GM21381 (cell line): ENCODE measurements around the gene IRAK1.

Experiments used
- ATAC-seq: cut with Tn5 transposase; IDR thresholded peaks from one replicate; pipeline ENCODE4 v1.9.1; 2021; ENCODE audit warnings: mild to moderate bottlenecking, moderate library complexity; ENCODE audit not compliant: unreplicated experiment

IRAK1 gene

GRCh38 chrX:154019633-154020528, at the start of gene IRAK1:
TSS of gene IRAK1 (minus strand) at chrX:154019902. CDS start at chrX:154019812, 90 bp downstream.
- ATAC-seq, result peak; percentile 77

- no peak for ATAC-seq
These were observed 48.9 kb upstream of the IRAK1 start for GRCh38 chrX:154068560-154068959.

GRCh38 chrX:154064637-154065435, 45.1 kb upstream of the IRAK1 start:
- ATAC-seq, result no peak

GRCh38 chrX:154063234-154063633, 43.5 kb upstream of the IRAK1 start:
- ATAC-seq, result no peak

GRCh38 chrX:154061801-154062200, 42.1 kb upstream of the IRAK1 start:
- no peak for ATAC-seq

DNA sequence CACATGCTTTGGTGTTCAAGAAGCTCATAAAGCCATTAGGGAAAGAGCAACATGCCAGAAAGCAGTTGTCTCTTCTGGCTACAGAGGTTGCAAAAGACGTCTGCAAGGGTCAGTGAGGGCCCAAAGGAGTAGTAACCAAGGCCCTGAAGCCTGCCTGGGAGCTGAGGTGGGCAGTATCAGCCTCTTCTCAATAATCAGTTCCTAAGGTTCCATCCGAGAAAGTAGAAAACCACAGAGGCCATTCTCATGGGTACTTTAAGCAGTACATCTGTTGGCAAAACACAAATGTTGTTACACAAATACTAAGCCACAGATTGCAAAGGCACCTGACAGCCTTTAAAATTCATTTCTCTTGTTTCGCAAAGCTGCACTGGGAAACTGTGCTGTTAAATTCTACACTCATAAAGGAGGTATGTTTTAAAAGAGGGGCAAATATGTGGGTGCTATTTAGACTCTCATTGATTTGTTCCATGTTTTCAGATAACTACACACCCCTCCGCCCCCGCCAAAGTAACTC, 40.1 kb upstream of the IRAK1 start:
- ATAC-seq, result no peak

DNA sequence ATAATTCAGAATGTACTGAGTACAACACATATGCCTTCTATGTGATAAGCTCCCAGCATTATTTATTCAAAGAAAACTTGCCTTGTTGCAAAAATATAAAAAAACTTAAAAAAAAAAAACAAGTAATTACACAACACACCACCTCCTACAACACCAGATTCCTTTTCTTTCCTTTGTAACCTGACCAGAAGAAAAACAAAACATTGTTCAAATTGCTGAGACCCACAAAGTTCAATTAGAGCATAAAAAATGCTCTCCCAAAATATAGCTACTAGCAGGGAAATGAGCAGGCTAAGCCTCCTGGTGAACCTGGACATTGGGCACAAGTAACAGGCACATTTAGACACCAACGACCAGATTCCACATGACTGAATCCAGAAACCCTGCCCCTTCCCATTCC, 39.5 kb upstream of the IRAK1 start:
- ATAC-seq, result no peak

DNA sequence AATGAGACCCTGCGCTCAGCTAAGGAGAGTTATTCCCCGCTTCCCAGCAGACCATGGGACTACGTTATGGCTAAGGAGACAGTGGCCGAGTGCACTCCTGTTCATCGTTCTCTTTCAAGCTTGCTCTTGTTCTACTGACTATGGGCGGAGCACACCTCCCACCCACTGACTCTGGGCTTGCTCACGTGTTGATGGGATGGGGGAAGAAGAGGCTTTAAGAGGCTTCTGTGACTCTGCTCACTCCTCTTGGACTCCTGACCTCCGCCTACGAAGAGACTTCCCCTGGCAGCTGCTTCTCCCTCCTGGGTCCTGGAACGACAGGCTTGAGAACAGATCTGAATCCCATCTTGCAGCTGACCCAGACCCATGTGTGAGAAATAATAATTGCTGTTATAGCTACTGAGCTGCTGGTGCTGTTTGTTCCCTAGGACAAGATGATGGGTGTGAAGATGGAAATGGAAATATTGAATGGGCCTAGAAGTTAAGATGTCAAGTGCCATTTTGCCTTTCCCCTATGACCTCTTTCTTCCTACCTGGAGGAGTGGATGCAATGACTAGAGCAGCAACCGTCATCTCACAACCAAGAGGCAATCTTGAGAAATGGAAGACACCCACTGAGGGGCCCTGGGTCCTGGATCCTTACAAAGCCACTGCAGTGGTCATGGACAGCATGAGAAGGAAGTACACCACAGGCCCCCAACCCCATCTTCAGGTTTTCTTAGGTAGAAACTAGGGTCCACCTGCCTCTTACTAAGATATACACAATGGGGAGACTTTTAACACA, 38.7 kb upstream of the IRAK1 start:
- no peak for ATAC-seq

GRCh38 chrX:154057791-154058190, 38.1 kb upstream of the IRAK1 start:
- ATAC-seq, result no peak

GRCh38 chrX:154056770-154057241, 37.1 kb upstream of the IRAK1 start:
- ATAC-seq, result no peak

DNA sequence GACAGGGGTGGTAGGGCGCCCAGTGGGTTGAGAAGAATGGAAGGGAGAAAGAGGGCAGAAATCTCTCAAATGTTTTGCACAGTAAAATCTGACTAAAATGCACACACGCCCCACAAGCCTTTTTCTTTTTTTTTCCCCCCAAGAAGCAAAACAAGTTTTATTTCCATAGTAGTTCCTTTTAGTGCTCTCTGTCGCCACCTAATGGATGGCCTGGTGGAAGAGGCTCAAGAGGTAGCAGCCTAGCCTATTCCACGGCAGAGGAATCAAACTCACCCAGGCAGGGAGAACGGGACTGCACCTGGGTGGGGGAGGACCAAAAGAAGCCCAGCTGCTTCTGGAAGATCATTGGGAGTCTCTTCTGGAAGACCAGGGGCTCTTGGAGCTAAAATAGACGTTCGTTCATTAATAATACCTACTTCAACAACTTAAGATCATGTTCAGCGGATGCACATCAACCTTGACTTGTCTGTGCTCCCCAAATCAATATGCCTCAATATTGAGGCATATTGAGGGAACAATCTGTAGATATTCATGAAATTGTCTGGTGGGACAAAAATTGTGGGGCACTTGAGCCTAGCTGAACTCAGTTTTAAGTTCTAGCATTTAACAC, 31.6 kb upstream of the IRAK1 start:
- ATAC-seq, result no peak

- no peak for ATAC-seq
These were observed 30.4 kb upstream of the IRAK1 start for GRCh38 chrX:154050113-154050495.

- ATAC-seq, result no peak
These were observed 29.8 kb upstream of the IRAK1 start for GRCh38 chrX:154049209-154050112.

- ATAC-seq, result no peak
These were observed 28.7 kb upstream of the IRAK1 start for GRCh38 chrX:154048398-154048797.

DNA sequence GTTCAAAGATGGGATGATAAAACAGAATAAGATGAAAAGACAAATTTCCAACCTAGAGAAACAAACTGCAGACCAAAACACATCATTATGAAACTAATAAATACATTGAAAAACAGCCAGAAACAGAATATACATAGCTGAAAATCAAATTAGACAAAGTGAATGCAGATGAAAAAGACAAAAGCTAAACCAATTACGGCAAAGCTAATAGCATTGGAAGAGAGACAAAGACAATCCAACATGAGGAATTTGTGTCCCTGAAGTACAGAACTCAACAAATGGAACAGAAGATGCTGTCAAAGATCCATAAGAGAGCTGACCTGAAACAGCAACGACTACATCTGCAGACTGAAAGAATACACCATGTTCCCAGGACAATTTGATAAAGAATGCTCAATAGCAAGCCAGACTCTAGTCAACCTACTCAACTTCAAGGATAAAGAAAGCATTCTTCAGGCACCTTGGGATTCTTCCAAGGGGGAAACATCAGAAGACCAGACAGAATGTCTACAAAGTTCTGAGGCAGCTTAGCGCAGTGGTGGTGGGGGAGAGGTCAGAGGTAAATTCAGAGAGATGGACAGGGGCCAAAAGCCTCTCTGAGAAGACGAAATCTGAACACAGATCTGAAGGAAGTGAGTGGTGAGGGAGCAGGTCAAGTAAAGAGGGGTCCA, 27.4 kb upstream of the IRAK1 start:
- ATAC-seq, result no peak

DNA sequence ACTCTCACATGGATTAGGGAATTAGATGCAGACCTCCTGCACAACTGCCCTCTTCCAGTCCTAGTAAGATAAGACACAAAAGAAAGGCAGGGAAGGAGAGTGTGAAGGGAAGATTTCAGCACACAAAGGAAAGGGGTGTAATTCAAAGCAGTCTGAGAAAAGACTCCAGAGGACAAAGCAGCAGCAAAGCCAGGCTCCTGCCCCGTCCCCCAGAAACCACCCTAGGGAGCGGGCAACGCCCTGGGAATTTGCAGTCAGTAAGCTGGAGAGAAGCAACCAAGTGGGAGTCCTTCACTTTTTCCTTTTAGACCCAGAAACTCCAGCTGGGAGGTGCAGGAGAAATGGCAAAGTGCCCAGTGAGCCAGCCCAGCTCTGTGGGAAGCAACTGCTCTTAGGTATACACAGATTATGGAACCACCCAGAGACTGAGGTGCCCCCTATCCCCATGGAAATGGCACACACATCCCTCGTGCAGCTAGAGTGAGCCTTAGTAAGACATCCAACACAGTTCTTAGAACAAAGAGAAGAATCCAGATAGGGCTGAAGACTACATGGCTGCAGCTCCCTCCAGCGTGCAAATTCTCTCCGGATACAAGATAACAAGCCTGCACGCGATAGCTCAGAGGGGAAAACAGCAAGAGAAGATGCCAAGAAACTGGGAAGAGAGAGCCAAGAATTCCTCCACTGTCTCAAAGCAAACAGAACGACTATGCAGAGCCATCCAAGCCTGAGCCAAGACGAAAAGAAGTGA, 26.5 kb upstream of the IRAK1 start:
- no peak for ATAC-seq

DNA sequence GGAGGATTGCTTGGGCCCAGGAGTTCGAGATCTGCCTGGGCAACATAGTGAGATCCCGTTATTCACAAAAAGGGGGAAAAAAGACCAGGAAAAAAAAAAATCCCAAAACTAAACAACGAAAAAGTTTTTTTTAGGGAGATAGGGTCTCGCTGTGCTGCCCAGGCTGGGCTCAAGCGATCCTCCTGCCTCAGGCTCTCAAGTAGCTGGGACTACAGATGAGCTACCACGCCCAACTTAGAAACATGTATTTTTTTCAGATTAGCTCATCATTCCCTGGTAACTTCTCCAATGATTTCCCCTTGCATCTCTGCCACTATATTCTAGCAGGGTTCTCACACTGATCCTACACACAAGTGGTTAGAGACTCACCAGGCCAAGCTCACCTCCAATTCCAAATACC, 24.4 kb upstream of the IRAK1 start:
- ATAC-seq, result no peak
